Esophagus squamous epithelium (tissue), 4 donors: ENCODE results near the gene NDRG3.

Source experiments
- POLR2A ChIP-seq, 4 donors: fragments of 450-650 bp; IDR thresholded peaks; one replicate each; pipeline ENCODE4 v1.6.1; 2017; ENCODE audit warnings: antibody characterized with exemption in 4 of 4, mild to moderate bottlenecking in 4 of 4, moderate library complexity in 3 of 4
- TF ChIP-seq, protein P1 (sequence below), 6 experiments: fragments of 450-650 bp in 4 of 6; fragments of 200-600 bp in 2 of 6; sonication (generic) in 2 of 6; IDR thresholded peaks; one replicate each; pipeline ENCODE4 v1.5.1; 2016 to 2019; ENCODE audit warnings: antibody characterized with exemption in 6 of 6, mild to moderate bottlenecking in 4 of 6, moderate library complexity in 4 of 6

GRCh38 chr20:36653456-36653855 lies 92.4 kb downstream of the NDRG3 start:
- TF ChIP-seq, protein P1, sequence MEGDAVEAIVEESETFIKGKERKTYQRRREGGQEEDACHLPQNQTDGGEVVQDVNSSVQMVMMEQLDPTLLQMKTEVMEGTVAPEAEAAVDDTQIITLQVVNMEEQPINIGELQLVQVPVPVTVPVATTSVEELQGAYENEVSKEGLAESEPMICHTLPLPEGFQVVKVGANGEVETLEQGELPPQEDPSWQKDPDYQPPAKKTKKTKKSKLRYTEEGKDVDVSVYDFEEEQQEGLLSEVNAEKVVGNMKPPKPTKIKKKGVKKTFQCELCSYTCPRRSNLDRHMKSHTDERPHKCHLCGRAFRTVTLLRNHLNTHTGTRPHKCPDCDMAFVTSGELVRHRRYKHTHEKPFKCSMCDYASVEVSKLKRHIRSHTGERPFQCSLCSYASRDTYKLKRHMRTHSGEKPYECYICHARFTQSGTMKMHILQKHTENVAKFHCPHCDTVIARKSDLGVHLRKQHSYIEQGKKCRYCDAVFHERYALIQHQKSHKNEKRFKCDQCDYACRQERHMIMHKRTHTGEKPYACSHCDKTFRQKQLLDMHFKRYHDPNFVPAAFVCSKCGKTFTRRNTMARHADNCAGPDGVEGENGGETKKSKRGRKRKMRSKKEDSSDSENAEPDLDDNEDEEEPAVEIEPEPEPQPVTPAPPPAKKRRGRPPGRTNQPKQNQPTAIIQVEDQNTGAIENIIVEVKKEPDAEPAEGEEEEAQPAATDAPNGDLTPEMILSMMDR (IDR thresholded peaks at IDR 0.05), result no peak
- no peak for TF ChIP-seq POLR2A (IDR thresholded peaks at IDR 0.05)
